ENCODE data around the gene CCDC40.

Gene CCDC40

GRCh38 chr17:80035937-80036714 lies at the start of gene CCDC40:
Gene CCDC40 (plus strand): TSS chr17:80036642. CDS start chr17:80036663, 21 bp downstream.
- ChIA-PET POLR2A (no interaction called here), CTCF (interaction anchor here (2.1 kb wide), 1 partner anchor 65 kb away, joined by 7 read pairs; the partner anchor contains the start of gene GAA)
- peak; percentile 2 for TF ChIP-seq CTCF (IDR thresholded peaks at IDR 0.05; ENCODE audit: insufficient read depth, low read length, missing control alignments)
- DNase-seq (ENCODE audit: low read depth, low spot score): no peak
- peak within 1 kb of the TSS; percentile 88 for H3K4me3 ChIP-seq (ENCODE audit: low read depth, low read length)

- no peak for DNase-seq (ENCODE audit: low read depth, low spot score)
- ChIA-PET POLR2A (no interaction called here), CTCF (interaction anchor here (0.9 to 2.9 kb wide), 9 partner anchors 12 to 246 kb away, joined by 3 to 17 read pairs (median 4); partner anchors contain the start of gene CBX4)
- TF ChIP-seq CTCF (IDR thresholded peaks at IDR 0.05; ENCODE audit: insufficient read depth, low read length, missing control alignments): no peak
- no peak overlapping the region for H3K4me3 ChIP-seq (ENCODE audit: low read depth, low read length)
These were observed 49.1 kb upstream of the CCDC40 start for GRCh38 chr17:79987187-79987934.

- POLR2A ChIA-PET: no interaction called here
- H3K4me3 ChIP-seq (ENCODE audit: low read depth, low read length): no peak overlapping the region
- DNase-seq (ENCODE audit: low read depth, low spot score): no peak
- no peak for TF ChIP-seq CTCF (IDR thresholded peaks at IDR 0.05; ENCODE audit: insufficient read depth, low read length, missing control alignments)
- CTCF ChIA-PET: interaction anchor here (1.0 to 2.9 kb wide), 5 partner anchors 13 to 246 kb away, joined by 3 to 17 read pairs (median 4); partner anchors contain the start of gene CBX4
These were observed 48.6 kb upstream of the CCDC40 start for GRCh38 chr17:79987935-79988184.

- TF ChIP-seq CTCF (IDR thresholded peaks at IDR 0.05; ENCODE audit: insufficient read depth, low read length, missing control alignments): no peak
- ChIA-PET CTCF (interaction anchor here (1.0 to 2.9 kb wide), 6 partner anchors 14 to 247 kb away, joined by 3 to 17 read pairs (median 5); partner anchors contain the start of gene CBX4), POLR2A (no interaction called here)
- H3K4me3 ChIP-seq (ENCODE audit: low read depth, low read length): no peak overlapping the region; the same call in 1 of the 2 replicates
- DNase-seq (ENCODE audit: low read depth, low spot score): no peak
These were observed 48.1 kb upstream of the CCDC40 start for GRCh38 chr17:79988185-79988971.

GRCh38 chr17:79989106-79989835 lies 47.2 kb upstream of the CCDC40 start:
- no peak for TF ChIP-seq CTCF (IDR thresholded peaks at IDR 0.05; ENCODE audit: insufficient read depth, low read length, missing control alignments)
- no peak overlapping the region for H3K4me3 ChIP-seq (ENCODE audit: low read depth, low read length)
- ChIA-PET POLR2A (interaction anchor here (0.6 to 0.7 kb wide), 2 partner anchors 154 to 240 kb away, joined by 3 read pairs; no protein-coding TSS in a partner anchor), CTCF (interaction anchor here (1.1 to 2.1 kb wide), 6 partner anchors 11 to 244 kb away, joined by 3 to 7 read pairs (median 6); no protein-coding TSS in a partner anchor)
- DNase-seq (ENCODE audit: low read depth, low spot score): no peak

Data from AG04449 (cell line).